DMS153 treated with DMSO at 0.1 percent for 48 hours (cell line): Measurements from ENCODE around the gene FARP2.
"Not testable (repeated sequence)": the region's sequence is repeated elsewhere in the genome, so short reads cannot be mapped to it uniquely, and the experiment has no call there.

Source experiments
- DNase-seq: peaks from one replicate; lab custom pipeline; 2025; ENCODE audit not compliant: unreplicated experiment; lab: John Stamatoyannopoulos, UW

FARP2 gene, protein sequence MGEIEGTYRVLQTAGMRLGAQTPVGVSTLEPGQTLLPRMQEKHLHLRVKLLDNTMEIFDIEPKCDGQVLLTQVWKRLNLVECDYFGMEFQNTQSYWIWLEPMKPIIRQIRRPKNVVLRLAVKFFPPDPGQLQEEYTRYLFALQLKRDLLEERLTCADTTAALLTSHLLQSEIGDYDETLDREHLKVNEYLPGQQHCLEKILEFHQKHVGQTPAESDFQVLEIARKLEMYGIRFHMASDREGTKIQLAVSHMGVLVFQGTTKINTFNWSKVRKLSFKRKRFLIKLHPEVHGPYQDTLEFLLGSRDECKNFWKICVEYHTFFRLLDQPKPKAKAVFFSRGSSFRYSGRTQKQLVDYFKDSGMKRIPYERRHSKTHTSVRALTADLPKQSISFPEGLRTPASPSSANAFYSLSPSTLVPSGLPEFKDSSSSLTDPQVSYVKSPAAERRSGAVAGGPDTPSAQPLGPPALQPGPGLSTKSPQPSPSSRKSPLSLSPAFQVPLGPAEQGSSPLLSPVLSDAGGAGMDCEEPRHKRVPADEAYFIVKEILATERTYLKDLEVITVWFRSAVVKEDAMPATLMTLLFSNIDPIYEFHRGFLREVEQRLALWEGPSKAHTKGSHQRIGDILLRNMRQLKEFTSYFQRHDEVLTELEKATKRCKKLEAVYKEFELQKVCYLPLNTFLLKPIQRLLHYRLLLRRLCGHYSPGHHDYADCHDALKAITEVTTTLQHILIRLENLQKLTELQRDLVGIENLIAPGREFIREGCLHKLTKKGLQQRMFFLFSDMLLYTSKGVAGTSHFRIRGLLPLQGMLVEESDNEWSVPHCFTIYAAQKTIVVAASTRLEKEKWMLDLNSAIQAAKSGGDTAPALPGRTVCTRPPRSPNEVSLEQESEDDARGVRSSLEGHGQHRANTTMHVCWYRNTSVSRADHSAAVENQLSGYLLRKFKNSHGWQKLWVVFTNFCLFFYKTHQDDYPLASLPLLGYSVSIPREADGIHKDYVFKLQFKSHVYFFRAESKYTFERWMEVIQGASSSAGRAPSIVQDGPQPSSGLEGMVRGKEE

DNA sequence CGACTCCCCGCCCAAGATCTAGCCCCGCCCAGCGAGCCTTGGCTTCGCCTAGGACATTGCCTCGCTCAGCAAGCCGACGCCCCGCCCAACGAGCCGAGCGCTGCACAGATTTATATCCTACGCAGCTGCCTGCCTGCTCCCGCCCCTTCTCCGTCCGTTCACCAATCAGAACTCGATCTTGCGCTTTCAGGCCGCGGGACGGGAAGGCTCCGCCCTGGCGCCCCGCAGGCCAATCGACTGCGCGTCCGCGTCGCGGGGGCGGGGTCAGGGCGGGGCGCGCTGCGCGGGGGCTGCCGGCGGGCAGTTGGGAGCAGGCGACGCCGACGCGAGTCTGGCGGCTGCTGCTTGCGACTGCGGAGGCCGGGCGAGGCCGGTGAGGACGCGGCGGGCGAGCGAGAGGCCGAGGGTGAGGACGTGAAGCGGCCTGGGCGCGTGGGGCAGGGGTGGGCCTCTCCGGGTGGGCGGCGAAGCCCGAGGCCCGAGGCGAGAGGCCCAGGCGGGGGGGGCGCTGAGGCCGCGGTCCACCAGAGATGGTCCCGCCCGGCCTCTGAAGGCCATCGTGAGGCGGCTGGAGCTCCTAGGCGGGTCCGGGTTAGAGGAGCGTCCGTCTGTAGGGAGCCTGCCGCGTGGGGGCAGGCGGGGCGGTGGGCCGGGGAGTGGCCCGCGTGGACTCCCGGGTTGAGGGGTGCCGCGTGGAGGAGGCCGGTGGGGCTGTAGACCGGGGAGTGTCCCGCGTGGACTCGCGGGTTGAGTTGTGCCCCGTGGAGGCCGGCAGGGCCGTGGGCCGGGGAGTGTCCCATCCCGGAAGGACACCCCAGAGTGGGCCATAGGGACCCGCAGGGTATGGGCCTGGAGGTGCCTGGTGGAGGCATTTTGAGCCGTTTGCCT lies at the start of gene FARP2:
TSS of gene FARP2 (plus strand) at position 303 of the 888 bp plus-strand sequence. CDS start 16,823 bp downstream, outside the sequence.
- DNase-seq = peak; percentile 96

DNA sequence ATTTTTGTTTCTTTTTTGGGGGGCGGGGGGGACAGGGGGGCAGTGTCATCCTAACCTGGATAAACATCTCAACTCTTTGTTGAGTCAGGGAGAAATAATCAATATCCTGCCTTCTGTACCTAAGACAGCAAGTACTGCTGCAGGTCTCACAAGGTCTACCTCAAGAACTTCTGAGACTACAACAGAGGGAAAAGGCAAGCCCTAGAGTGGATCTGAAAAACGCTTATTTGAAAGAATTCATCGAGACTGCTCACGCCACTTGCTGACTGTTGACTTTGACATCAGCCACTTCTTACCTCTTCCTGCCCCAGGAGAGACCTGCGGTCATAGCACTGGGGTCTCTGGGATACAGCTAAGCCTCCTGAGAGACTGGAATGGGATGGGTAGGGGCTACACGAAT lies 49.0 kb upstream of the FARP2 start:
- DNase-seq = no peak

DNA sequence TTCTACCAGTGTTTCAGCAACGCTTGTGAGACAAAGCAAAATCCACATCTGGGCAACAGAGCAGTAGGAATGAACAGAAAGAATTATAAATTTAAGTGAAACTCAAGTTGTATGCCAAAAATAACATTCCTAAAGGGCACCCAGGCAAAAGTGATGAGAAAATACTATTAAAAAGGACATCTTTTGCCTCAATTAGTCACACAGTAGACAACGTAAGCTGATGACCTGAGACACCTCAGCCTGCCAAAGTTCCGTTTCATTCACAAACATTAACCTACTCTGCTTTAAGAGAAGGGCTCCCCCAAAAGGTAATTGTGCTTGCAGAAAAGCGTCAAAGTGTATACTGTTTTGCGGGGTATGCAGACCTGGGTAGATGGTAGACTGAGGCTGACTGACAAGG lies 47.8 kb upstream of the FARP2 start:
- DNase-seq = no peak

DNA sequence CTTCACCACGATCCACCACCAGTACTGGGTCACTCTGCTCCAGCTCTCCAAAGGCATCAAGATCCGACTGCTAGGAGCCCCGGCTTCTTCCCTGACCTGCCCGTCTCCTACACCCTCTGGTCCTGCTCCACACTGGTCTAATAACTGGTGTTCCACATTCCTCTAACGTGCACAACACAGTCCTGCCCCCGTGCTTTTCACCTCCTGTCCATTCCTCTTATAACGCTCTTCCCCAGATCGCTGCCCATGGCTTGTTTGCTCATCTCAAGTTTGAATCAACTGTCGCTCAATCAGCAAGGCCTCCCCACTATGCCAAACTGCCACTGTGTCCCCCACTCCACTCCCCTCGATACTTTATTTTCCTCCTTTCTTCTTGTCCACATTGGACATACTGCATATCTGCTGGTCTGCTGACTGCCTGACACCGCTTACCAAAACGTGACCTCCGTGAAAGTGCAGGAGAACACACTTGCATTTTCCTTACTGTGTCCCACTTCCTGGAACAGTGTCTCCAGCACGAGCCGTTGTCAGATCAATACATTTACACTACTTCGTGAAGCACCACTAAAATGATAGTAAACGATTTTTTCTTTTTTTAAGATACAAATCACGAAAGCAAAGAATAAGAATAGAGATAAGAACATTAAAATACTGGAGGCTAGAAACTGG lies 47.1 kb upstream of the FARP2 start:
- DNase-seq = no peak

DNA sequence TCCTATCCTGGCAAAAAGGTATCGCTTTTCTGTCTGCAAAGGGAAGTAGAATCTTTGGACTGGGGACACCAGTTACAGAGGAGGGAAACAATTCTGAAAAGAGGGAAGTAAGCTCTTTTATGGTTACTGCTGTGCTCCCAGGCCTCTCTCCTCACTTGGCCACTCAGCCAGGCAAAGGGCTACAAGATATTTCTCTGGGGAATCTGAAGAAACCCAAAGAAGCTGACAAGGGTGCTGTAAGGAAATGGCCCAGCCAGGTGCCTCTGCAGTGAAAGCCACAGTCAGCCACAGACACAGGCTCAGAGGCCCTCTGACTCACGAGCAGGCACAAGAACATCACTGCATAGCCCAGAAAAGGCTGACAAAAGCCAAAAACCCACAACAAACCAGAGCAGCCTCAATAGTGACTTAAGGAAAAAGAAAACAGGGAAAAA lies 46.4 kb upstream of the FARP2 start:
- no peak for DNase-seq

DNA sequence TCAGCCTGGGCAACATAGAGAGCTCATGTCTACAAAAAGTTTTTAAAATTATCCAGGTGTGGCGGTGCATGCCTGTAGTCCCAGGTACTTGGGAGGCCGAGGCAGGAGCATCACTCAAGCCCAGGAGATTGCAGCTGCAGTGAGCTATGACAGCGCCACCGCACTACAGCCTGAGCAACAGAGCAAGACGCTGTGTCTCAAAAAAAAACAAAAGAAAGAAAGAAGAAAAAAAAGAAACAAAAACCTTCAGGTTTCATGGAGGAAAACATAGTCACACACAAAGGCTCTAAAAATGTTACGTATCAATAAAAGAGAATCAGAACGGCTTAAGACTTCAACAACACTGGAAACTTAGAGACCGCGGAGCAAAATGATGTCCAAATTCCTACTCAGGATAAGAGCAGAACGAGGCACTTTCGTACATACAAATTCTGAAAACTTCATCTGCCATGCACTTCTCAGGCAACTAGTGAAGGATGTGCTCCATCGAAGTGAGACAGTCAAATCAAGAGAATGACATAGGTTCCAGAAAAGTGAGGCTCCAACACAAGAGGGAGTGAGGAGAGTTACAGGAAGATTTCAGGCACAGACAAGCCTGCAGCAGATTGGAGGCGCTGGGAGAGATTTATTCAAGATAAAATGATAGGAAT lies 45.0 kb upstream of the FARP2 start:
- DNase-seq = no peak

DNA sequence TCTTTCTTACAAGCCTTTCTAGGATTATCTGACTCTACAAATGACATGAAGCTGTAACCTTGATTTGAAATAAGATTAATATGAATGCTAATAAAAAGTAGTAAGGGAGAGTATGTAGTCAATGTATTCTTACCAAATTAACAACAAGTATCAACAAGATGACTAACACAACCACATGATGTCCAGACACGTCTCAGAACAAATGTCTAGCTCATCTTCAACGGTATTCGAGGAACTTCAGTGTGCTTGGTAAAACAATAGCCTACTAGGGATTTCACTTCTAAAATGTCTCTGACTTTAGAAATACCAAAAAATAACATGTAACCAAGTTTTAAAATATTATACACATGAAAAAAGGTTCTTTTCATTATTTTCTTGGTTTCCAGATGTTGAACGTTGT lies 44.0 kb upstream of the FARP2 start:
- no peak for DNase-seq

DNA sequence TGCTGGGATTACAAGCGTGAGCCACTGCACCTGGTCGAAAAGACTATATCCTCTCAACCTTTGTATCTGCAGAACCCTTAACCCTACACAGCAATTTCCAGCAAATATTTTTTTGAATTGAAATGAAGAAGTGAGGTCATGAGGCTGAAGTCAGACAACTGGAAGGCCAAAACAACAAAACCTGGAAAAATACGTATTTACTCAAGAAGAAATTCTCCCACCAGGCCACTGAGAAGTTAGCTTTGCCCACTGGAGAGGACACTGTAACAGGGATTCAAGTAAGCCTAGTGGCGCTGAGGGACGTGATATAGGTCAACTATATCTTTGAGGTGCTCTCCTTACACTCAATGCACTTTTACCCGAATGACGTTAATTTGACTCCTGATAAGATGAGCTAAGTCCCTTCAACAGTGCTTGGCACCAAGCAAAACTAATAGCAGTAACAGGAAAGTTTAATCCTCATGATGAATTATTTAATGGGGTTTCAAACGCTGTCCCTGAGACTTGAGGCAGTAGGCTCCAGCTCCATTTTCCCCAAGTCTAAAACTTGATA lies 42.5 kb upstream of the FARP2 start:
- no peak for DNase-seq

DNA sequence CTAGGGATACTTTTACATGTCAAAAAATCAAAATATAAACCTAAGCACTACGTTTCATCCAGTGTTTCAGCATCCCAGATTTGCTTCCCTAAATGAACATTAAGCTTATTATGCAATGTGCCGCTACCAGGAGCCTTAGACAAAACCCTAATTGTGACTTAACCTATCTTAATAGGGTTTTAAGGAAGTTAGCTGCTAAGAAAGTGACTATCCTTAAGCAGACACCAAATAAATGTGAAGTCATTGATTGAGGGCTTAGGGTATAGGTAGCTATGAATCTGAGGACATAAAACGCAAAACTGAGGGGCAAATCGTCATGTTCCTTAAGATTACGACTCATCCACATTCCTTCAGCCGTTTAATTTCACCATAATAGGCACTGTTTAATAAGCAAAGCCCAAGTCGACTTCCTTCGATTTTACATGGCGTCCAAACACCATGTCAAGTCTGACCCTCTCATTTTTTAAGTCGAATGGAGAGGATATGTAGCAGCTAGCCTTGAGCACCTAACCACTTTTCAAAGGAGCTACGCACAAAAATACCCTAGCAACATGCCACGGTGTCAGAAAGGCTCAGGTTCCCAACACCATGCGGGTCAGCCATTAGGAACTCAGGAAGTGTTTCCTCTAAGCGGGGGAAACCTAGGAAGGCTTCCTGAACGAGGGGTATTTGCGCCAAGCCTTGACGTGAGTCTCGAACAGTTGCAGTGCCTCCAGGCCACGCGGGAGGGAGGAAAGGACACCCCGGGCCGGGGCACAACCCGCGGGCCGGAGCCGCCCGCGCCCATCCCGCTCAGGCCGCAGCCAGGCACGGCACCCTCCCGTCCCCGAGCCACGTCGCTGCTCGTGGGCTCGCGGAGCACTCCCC lies 41.6 kb upstream of the FARP2 start:
- DNase-seq = no peak

DNA sequence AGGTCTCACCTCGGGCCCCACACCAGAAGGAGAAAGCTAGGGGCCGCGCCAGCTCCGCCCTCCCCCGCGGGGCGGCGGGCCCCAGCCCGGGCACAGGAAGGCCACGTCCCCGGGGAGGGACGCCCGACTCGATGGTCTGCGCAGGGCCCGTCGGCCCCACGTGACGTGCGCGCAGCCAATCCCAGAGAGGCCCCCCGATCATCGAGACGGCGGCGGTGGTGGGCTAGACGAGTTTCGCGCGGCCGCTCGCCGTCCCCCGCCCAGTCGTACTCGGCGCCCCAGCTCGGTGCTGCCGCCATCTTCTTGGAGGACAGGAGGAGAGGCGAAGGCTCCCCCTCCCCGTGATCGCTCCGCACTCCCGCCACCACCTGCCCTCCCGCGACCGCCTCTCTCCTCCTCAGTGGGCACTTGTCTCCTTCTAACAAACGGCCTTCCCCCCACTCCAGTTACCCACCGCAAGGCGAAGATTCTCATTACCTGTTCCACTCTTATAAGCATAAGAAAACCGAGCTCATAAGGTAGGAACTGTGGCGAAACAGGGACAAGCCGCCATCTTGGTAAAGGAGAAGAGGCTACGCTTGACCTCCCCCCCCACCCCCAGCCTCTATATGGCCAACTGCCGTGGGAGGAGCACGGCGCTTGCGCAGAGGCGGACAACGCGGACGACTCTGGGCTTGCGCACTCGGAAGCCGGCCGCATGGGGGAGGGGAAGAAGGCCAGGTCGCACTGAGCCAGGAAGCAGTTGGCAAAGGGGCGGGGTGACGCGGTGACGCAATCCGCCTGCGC lies 40.8 kb upstream of the FARP2 start, which contains the start of gene HDLBP:
TSS of gene HDLBP (minus strand) at position 580 of the 786 bp plus-strand sequence. CDS start 48,803 bp downstream, outside the sequence.
- peak; percentile 94 for DNase-seq

DNA sequence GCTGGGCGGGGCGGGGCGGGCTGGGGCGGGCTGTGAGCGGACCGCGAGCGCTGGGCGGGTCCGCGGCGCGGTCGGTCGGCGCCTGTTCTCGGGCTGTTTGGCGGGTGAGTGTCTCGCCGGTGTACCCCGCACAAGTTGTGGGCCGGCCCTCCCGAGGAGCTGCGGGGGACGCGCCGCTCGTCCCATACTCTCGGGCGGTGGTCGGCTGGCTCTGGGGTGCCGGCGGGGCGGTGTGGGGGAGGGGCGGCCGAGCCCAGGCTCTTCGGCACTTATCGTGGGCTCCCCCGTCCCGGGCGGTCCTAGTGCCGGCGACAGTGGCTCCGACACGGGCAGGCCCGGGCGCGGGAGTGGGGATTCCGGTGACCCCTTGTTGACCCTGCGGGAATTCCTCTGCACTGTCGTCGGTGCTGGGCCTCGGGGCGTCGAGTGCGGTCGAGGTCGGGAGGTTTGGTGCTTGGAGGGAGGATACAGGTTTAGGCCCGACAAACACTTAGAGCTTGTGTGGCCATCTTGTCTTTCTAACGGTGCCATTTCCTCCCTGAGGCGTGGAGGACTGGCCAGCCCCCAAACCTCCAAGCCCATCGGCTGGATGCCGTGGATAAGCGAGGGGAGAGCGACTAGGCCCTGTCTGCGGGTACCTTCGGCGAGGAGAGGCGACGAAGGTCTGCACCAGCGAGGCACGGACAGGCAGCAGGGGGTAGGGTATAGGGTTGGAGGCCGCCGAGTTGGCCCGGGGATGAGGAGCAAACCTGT lies 40.0 kb upstream of the FARP2 start, which contains the start of gene SEPTIN2:
TSS of gene SEPTIN2 (plus strand) at position 47 of the 753 bp plus-strand sequence. CDS start 8,308 bp downstream, outside the sequence.
- no peak for DNase-seq

DNA sequence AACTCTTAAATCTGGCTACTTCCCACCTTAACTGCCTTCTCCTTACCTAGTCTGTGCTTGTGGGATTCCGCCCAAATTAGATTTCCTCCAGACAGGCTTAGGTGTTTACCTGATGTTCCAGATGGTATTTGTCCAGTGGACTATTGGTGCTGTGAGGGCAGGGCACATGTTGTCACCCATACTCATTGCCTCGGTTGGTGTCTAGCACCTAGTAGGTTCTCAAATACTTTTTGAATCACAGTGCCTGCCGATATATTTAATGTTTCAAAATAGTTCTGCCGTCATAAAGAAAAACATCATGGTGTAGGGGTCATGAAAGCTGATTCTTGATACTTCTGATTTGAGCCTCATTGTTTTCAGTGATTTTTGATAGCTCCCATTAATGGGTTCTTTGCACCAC lies 39.3 kb upstream of the FARP2 start:
- no peak for DNase-seq

DNA sequence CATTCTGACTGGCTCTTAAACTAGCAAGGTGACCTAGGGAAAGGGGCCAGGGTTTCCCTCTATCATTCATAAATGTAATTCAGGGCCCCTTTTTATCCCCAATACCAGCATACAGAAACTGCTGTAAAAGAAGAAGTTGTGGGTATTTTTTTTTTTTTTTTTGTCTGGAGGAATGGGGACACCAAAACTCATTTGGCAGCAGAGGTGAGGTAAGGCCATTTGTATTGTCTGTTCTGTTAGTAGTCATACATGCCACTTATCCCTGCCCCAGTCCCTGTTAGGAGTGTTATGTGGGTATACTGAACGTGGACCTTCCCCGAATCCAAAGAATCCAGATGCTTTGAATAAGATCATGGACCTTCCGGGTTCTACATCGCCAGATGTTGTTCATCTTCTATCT lies 38.7 kb upstream of the FARP2 start:
- no peak for DNase-seq

DNA sequence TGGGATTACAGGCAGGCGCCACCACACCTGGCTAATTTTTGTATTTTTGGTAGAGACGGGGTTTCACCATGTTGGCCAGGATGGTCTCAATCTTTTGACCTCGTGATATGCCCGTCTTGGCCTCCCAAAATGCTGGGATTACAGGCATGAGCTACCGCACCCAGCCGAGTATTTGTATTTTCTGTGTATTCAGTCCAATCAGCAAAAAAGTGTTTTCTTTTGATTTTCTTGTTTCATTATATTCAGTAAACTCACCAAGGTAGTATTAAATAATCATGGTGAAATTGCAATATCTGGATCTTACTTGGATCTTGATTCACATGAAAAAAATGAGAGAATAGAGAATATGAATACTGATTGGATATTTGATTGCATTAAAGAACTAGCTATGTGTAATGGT lies 37.3 kb upstream of the FARP2 start:
- DNase-seq = not testable (repeated sequence)

DNA sequence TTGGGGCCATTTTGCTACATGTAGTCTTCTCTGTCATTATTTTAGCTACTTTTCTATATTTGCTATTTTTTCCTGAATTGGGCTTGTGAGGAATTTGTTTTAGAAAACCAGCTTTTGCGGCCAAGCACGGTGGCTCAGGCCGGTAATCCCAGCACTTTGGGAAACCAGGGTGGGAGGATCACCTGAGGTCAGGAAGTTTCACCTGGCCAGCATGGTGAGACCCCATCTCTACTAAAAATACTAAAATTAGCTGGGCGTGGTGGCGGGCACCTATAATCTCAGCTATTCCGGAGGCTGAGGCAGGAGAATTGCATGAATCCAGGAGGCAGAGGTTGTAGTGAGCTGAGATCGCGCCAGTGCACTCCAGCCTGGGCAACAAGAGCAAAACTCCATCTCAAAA lies 35.7 kb upstream of the FARP2 start:
- no peak for DNase-seq

DNA sequence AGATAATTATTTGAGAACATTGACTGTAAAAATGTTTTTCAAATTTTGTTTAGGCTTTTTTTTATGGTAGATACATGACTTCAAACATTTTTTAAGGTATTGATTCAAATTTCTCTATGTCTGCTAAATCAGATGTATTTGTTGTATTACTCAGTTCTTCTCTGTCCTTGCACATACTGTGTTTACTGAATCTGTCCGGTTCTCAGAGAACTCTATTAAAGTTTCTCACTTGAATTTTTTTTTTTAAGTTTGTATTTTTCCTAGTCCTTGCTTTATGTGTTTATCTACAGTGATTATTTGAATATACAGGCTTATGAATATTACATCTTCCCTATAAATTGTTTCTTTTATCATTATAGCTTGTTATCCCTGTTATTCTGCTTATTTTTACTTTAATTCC lies 35.1 kb upstream of the FARP2 start:
- no peak for DNase-seq

DNA sequence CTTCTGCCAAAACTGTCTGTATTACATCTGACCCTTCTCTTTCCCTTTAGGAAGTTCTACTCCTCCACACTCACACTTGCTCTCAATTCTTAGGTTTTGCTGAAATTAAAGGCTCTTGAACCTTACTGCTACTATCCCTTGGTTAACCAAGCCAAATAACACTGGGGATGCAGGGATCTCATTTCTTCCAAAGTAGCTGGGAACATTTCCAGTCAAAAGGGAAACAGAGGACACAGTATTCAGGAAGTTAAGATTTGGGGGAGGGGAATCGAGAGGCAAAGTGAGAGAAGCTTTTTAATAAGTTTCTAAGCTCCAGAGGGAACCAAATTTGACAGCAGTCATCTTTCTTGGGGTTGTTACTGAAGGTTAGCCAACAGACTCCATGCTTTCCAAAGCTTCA lies 34.2 kb upstream of the FARP2 start:
- DNase-seq = no peak
